HG03469 (cell line): ENCODE data around the gene TNIK.
"Not testable (repeated sequence)": the region's sequence is repeated elsewhere in the genome, so short reads cannot be mapped to it uniquely, and the experiment has no call there.

Experiments
- ATAC-seq: cut with Tn5 transposase; IDR thresholded peaks from one replicate; pipeline ENCODE4 v1.9.1; 2021; ENCODE audit warnings: mild to moderate bottlenecking, moderate library complexity, moderate number of reproducible peaks; ENCODE audit not compliant: unreplicated experiment

Gene TNIK

DNA sequence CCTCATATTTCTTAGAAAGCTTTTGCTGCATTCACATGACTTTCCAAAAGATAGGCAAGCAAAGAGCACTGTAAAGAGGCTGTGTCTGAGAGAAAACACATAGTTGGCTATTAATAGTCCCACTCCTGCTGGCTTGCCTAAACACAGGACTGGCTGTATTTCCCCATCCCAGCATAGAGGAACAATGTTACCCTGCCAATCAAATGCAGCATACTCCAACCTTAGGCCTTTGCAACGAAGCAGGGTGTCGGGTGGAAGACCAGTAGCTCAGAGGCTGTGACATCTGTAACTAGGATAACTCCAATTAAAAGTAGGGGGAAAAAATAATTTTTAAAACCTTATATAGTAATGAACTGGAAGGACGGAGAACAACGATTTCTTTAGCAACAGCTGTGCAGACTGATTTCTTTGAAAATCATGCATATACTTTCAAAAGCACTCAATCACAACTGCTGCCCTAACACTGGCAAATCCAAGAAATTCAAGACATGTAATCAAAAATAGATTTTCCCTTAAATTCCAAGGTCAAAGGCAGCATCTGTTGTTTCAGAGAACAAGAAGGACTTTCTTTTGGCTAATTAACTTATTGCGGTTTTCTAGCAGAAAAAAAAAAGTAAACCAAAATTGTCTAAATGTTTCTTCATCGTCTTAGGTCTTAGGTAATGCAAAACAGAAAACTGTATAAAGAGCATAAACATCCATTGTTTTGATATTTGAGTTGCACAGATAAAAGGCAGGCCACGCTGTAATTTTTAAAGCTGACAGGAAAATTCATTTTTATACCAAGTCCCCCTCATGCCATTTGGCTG lies 139.3 kb downstream of the TNIK start:
- no peak for ATAC-seq

DNA sequence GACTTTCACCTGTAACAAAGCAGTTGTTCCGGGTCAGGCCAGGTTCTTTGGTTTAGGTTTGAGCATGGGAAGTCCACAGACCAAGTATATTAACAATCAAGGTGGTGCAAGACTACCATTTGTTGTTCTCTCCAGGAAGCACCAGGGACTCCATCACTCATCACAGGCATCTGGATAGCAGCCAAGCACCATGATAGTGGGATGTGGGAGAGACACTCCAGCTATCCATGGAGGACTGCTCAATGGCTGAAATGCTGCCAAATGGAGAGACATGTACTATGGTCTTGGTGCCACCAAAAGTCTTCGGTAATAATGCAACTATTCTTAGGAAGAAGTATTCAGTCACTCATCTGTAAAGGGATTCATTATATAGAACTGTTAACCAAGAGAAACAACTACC lies 143.0 kb downstream of the TNIK start:
- no peak for ATAC-seq

DNA sequence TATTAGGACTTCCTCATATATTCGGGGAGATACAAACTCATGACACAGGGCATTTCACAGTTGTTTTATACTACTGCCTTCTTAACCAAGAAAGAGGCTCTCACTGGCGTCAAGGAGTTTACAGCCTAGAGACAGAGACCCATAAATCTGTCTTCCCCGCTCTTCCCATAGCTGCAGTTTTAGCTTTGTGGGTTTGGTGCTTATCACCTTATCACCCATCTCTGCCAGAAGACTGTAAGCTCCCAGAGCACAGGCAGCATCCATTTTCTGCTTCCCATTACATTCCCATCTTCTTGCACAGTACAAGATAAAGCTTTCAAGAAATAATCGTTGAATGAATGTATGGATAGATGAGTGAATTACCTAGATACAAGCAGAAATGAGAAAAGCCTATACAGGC lies 144.3 kb downstream of the TNIK start:
- ATAC-seq, result no peak

DNA sequence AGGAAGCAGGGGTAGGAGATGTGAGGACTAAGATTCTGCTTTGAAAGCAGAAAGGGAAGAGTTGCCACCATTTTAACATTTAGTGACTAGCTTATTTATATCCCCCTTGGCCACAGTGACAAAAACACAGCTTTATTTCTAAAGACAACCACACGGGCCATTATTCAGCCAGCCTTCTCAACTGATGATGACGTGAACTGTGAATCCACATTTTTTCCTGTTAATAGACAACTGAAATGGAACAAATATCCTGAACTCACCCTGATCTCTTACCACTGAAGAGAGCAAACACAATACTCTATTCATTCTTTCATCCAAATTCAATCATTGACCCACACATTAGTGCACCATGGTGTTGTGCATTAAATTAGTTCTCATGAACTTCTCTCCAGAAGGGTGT lies 145.1 kb downstream of the TNIK start:
- ATAC-seq, result no peak

DNA sequence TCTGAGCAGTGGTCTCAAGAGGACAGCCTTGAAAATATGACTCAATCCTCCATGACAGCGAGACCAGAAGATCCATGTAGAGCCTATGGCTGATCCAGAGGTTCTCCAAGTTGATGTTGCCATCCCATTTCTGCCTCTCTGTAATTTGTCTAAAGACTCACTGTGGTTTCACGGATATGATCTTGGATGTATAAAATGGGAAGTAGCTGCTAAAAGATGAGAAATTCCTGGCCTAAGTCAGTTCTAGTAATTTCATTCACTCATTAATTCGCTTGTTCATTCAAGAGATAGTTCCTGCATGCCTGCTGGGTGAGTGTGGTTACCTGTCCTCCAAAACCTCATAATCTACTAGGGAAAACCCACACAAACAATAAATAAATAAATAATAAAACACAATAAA lies 145.9 kb downstream of the TNIK start:
- ATAC-seq, result no peak

DNA sequence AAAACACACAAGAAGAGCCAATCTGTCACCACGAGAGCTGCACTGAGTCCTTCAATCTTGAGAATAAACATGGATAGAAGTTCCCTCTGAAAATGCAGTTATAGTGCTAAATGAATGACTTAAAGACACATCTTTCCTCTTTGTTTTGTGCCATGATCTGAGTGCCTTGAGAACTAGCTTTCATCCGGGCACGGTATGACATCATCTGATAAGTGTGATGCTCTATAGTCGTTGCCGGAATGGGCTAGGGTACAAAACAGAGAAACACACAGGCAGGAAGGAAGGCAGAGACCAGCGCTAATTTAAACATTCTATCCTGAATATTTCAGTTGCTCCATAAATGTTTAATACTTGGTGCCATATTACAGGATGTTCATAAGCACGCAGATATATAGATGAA lies 146.5 kb downstream of the TNIK start:
- ATAC-seq, result no peak

DNA sequence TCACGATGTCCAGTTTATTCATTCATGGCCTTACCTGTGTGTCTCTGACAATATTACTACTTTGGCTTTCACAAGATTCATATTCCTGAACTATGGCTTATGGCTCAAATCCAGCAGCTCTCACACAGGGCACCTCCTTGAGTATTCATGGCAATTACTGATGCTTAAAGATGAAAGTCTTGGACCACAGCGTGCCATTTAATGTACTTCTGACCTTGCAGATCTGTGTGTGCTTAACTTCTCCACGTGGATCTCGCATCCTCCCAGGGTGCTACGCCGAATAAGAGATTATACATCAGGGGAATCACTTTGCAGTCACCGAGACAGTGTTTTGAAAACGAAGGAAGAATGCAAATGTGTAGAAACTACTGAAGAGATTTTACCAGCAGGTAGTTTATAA lies 147.5 kb downstream of the TNIK start:
- ATAC-seq, result no peak

DNA sequence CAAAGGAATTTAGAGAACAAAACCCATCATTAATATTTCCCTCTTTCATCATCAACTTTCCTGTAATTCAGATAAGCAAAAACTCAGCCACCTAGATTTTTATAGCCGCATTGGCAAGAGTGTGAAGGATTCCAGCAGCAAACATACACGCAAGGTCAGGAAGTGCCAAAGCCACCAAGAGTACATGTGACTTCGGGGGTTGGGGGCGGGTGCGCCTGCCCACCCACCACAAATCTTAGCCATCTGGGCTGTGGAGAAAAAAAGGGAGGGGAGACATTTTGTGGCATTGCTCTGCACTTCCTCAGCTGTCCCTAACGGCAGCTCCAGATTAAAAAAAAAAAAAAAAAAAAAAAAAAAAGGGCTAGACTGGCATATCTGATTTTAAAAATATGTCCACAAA lies 148.4 kb downstream of the TNIK start:
- no peak for ATAC-seq

DNA sequence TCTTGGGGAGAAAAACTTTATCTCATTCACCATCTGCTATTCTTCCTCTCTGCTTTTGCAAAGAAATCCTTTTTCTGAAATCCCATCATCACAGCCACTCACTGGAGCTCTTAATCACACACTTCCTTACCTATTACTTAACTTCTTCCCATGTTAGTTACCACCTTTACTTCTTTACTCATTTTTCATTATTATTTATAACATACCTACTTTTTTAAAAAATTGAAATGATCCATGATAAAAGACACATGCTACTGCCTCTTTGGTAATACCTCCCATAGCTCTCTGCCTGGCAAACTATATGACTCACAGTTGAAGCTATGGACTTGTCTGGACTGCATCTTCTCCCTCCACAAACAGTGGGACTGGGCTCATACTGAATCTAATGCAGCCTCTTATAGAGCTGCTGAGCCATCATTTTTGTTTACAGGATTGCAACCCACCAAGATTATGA lies 150.3 kb downstream of the TNIK start:
- ATAC-seq, result no peak

DNA sequence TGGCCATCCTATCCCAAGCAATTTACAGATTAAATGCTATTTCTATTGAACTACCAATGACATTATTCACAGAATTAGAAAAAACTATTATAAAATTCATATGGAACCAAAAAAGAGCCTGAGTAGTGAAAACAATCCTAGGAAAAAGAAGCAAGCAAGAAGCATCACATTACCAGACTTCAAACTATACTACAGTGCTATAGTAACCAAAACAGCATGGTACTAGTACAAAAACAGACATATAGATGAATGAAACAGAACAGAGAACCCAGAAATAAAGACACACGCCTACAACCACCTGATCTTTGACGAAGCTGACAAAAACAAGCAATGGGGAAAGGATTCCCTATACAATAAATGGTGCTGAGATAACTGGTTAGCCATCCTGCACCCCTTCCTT lies 152.2 kb downstream of the TNIK start:
- ATAC-seq, result no peak

DNA sequence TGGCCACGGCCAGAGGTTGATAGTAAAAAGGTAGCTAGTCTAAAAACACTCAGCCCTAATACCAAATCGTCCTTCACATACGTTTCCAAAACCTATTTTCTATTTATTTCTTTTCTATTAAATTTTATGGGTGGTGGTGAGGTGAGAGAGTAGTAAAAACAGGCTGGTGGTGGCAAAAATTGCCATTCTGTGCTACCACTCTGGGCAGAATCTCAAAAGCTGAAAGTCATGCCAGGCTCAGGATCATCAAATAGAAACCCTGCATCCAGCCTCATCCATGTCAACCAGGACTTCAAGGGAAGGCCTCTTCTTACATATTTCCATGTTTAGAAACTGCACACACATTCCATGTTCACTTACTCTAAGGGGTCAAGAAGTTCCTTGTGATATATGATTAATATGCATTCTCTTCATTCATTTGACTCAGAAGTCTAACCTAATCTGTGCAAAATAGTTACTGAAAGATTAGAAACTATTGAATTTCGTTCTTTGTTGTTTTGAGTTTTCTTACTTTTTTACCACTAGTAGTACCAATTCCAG lies 153.1 kb downstream of the TNIK start:
- ATAC-seq, result no peak

DNA sequence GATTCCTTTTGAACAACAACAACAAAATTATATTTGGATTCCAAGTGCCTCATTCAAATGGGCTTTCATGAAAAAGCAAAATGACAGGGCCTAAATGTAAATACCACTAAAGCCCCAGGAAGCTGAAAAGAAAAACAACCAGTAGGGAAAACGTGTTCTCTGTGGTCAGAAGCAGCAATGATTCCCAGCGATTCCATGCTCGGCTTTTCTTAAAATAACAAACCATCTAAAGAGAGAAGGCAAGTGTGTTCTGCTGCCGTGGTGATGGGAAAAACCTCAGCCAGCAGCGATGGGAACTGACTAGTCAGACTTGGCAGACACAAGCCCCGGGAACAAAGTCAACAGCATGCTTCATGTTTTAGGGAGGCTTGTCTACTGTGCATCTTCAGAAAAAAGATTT lies 153.6 kb downstream of the TNIK start:
- no peak for ATAC-seq

DNA sequence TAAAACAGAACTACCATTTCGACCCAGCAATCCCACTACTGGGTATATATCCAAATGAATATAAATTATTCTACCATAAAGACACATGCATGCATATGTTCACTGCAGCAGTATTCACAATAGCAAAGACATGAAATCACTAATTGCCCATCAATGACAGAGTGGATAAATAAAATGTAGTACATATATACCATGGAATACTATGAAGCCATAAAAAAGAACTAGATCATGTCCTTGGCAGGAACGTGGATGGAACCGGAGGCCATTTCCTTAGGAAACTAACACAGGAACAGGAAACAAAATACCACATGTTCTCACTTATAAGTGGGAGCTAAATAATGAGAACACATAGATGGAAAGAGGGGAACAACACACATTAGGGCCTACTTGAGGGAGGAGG lies 154.4 kb downstream of the TNIK start:
- not testable (repeated sequence) for ATAC-seq

DNA sequence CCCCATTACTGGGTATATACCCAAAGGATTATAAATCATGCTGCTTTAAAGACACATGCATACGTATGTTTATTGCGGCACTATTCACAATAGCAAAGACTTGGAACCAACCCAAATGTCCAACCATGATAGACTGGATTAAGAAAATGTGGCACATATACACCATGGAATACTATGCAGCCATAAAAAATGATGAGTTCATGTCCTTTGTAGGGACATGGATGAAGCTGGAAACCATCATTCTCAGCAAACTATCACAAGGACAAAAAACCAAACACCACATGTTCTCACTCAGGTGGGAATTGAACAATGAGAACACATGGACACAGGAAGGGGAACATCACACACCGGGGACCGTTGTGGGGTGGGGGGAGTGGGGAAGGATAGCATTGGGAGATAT lies 155.7 kb downstream of the TNIK start:
- ATAC-seq, result not testable (repeated sequence)

DNA sequence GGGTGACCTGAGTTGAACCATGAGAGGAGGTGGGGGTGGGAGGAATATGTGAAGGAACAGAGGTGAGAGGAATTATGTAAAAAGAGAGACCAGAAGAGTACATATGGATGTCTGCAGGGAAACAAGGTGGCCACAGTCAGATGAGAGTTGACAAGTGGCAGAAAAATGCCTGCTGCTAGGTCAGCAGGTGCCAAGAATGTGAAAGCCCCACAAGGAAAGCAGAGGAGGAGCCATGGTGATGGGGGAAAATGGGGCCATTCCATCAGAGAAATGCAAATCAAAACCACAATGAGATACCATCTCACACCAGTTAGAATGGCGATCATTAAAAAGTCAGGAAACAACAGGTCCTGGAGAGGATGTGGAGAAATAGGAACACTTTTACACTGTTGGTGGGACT lies 156.2 kb downstream of the TNIK start:
- not testable (repeated sequence) for ATAC-seq

DNA sequence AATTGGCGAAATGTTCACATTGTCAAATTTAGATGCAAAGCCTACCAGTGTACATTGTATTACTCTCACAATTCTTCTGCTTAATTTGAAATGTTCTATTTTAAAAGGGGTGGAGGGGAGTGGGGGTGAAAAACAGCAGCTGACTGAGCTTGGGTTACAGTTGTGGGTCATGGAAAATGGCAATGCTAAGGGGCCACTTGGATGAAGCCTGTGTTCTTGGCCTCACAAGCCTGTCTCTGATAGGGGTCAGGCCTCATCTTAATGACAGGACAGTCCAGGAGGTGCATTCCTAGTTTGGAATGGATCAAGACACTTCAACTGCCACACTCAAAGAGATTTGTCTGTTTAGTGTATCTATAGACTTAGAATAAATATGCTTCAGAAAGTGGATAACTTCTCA lies 158.2 kb downstream of the TNIK start:
- ATAC-seq, result no peak

DNA sequence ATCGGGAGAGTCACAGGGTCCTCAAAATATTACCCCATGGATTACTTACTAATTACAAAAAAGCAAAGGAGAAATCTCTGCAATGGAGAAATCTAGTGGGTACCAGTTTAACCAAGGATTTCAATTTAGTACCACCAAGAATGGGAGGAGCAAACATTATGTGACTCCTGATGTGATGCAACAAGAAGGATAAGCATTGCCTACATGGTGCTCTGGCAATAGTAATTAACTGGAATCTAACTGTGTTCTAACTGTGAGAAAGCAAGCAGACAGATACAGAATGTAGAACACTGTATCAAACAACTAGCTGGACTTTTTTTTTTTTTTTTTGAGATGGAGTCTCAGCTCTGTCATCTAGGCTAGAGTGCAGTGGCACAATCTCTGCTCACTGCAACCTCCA lies 159.2 kb downstream of the TNIK start:
- no peak for ATAC-seq

DNA sequence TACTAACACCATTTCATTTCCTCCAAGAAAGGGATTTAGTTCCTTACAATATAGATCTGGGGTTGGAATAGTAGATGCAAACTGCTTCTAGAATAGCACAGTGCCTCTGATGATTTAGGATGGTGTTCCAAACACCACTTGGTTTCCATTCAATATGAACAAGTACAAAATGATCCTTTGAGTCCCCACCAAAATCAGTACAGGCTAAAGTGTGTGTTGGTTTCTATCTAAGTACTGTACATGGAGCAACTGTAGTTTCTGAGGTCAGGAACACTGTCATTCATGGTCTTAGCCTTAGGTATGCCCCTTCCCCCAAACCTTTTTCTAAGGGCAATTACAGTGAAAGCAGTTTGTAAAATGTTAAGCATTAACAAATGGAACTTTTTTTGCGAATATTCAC lies 162.3 kb downstream of the TNIK start:
- no peak for ATAC-seq

DNA sequence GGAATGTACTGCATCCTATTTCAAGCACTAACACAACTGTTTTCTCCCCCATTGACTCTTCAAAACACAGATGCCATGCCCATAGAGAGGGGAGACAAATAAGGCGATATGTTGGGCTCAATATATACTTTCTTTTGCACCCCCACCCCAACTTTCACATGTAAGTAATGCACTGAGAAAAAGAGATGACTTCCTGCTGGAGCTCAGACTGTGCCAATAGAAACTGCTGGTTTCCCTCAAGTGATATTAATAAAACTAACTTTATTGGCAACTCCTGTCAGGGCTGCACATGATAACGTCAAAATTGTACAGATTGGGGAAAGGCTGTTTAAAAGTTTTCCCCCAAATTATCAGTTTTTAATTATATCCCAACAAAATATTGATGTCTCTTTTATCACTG lies 163.0 kb downstream of the TNIK start:
- ATAC-seq, result no peak

DNA sequence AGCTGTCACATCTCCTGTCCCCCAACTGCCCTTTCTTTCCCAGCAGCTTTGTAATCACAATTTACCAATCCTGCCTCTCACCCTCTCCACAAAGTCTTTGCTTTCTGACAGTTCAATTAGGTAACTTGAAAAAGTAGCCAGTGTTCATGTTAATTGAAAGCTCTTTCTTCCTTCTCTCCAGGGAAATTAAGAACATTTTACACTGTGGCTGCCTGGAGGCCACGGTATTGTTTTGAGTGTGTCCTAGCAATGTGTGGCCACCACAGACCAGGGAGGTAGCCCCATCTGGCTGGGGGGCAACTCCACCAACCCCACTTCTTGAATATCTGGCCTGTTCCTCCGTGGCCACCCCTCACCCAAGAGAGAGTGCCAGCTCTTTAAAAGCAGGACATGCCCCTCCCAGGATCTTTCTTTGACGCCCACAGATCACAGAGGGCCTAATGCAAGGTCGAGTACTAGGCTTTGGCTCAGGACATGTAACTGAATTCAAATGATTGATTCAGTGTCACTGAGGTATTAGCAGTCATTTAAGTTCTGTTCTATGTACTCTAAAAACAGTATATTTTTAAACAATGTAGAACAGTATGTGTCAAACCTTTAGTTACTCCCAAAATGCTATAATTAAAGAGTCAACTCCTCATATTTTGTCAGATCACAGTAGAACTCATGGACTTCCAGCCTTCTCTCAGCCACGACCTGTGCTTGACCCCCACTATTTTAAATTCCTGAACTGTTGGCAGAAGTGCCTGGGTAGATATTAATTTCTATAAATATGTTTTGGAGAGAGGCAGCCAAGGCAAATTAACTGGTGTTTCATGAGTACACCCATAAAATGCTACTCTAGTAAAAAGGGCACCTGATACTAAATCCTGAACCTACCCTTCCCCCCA lies 164.5 kb downstream of the TNIK start:
- ATAC-seq, result no peak

DNA sequence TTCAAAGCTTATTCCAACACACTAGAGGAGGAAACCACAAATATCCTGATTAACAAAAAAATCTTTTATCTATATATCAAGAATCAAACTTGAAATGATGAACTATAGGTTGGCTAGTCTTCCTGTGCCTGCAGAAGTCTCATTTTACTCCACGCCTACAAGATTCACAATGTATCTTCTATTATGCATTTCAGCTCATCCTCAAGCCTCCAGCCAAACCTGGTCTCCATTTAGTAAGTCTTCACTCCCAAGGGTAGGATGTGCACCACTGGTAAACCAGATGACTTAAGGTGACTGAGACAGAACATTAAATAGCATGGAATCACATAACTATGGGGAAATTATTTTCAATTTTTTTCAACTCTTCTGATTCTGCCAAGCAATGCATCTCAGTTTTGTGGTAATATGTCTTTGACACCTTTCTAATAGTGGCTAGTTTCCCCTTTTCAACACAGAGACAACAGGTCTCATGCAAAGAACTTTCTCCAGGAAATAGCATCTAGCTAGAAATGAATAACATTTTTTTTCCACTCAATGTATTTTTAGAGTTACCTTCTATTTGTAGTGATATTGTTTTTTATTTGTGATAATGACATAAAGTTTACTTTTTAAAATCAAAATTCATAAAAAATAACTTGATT lies 166.9 kb downstream of the TNIK start:
- ATAC-seq, result peak; percentile 62
